Fibroblast of lung (primary cell): ENCODE measurements around the gene NSRP1. TPM values are rescaled to one million over a fixed set of nuclear protein-coding genes. Genes with fewer than 3 reads are reported as not detected.

ENCODE experiments used
- DNase-seq, 2 donors: peaks; one replicate each; pipeline versions ENCODE4 v3.0.0 to v3.0.0-alpha.2; 2010; ENCODE audit warnings: low read depth in 2 of 2
- H2AFZ ChIP-seq: 2 replicates; pipeline ENCODE4 v1.5.1; 2012; ENCODE audit warnings: low read length, control low read depth, inconsistent platforms
- H3K27ac ChIP-seq: 2 replicates; pipeline ENCODE4 v1.5.1; 2011; ENCODE audit warnings: low read length, control low read depth; ENCODE audit not compliant: insufficient read depth
- H3K27me3 ChIP-seq: 2 replicates; pipeline ENCODE4 v1.5.1; 2011; ENCODE audit warnings: mild to moderate bottlenecking, low read length; ENCODE audit not compliant: control insufficient read depth, insufficient read depth
- H3K36me3 ChIP-seq: 2 replicates; pipeline ENCODE4 v1.5.1; 2011; ENCODE audit warnings: low read length; ENCODE audit not compliant: control insufficient read depth, insufficient read depth
- H3K4me1 ChIP-seq: 2 replicates; pipeline ENCODE4 v1.5.1; 2011; ENCODE audit warnings: low read length; ENCODE audit not compliant: control insufficient read depth, insufficient read depth; ENCODE audit errors: extremely low read depth
- H3K4me2 ChIP-seq: 2 replicates; pipeline ENCODE4 v1.5.1; 2011; ENCODE audit warnings: low read length, control low read depth; ENCODE audit not compliant: insufficient read depth; ENCODE audit errors: extremely low read depth
- H3K4me3 ChIP-seq, 4 experiments: fragments of 200-600 bp in 1 of 4; sonication (generic) in 1 of 4; replicated peaks in 1 of 4; 2 replicates each; pipeline ENCODE4 v1.5.1; 2011 to 2016; ENCODE audit warnings: low read length in 4 of 4, low read depth in 3 of 4, mild to moderate bottlenecking in 3 of 4, control low read depth in 2 of 4, inconsistent platforms in 1 of 4, mixed read lengths in 1 of 4; ENCODE audit not compliant: insufficient read depth in 1 of 4; ENCODE audit errors: control extremely low read depth in 1 of 4
- H3K79me2 ChIP-seq: 2 replicates; pipeline ENCODE4 v1.5.1; 2012; ENCODE audit warnings: mild to moderate bottlenecking, low read length, inconsistent platforms; ENCODE audit not compliant: control insufficient read depth, insufficient read depth
- H3K9ac ChIP-seq: 2 replicates; pipeline ENCODE4 v1.5.1; 2011; ENCODE audit warnings: mild to moderate bottlenecking, low read length, control low read depth; ENCODE audit not compliant: insufficient read depth
- H3K9me3 ChIP-seq: 2 replicates; pipeline ENCODE4 v1.5.1; 2012; ENCODE audit warnings: low read depth, low read length; ENCODE audit not compliant: control insufficient read depth, insufficient read depth
- H4K20me1 ChIP-seq: 2 replicates; pipeline ENCODE4 v1.5.1; 2011; ENCODE audit warnings: low read length; ENCODE audit not compliant: control insufficient read depth, insufficient read depth; ENCODE audit errors: extremely low read depth
- EZH2 ChIP-seq: IDR thresholded peaks from 2 replicates; pipeline ENCODE4 v1.5.1; 2012; ENCODE audit warnings: low read length, control low read depth, mild to moderate bottlenecking; ENCODE audit errors: missing control alignments
- polyA plus RNA-seq, 2 donors: library from polyadenylated mRNA; depleted of rRNA in 1 of 2; stranded (reverse) in 1 of 2; unstranded in 1 of 2; fragments of >200 nt; gene quantifications; 2 replicates each; pipeline ENCODE4 v1.2.1, GENCODE V29; 2011 to 2012; ENCODE audit warnings: missing spikeins in 1 of 2
- total RNA-seq: library from RNA; depleted of rRNA; stranded (reverse); fragments of >200 nt; gene quantifications from 2 replicates; pipeline ENCODE4 v1.2.1, GENCODE V29; 2014
- TF ChIP-seq, protein P1 (sequence below), 2 donors: IDR thresholded peaks in 1 of 2; conservative IDR thresholded peaks in 1 of 2; 1 replicate in 1 of 2; 2 replicates in 1 of 2; pipeline ENCODE4 v1.5.1; 2011 to 2012; ENCODE audit warnings: low read length in 2 of 2, control low read depth in 1 of 2, inconsistent platforms in 1 of 2, low read depth in 1 of 2, mild to moderate bottlenecking in 1 of 2

Gene NSRP1
- total and polyA plus RNA-seq, 2 donors (not counting 1 experiment from before 2014, with no cell fraction given), result 12.7 to 19.8 TPM

- no peaks in the 10 kb centered on the region for H3K36me3 ChIP-seq
- no peak for TF ChIP-seq EZH2
- TF ChIP-seq, protein P1, sequence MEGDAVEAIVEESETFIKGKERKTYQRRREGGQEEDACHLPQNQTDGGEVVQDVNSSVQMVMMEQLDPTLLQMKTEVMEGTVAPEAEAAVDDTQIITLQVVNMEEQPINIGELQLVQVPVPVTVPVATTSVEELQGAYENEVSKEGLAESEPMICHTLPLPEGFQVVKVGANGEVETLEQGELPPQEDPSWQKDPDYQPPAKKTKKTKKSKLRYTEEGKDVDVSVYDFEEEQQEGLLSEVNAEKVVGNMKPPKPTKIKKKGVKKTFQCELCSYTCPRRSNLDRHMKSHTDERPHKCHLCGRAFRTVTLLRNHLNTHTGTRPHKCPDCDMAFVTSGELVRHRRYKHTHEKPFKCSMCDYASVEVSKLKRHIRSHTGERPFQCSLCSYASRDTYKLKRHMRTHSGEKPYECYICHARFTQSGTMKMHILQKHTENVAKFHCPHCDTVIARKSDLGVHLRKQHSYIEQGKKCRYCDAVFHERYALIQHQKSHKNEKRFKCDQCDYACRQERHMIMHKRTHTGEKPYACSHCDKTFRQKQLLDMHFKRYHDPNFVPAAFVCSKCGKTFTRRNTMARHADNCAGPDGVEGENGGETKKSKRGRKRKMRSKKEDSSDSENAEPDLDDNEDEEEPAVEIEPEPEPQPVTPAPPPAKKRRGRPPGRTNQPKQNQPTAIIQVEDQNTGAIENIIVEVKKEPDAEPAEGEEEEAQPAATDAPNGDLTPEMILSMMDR (conservative IDR thresholded peaks at IDR 0.05 in 1 of 2, IDR thresholded peaks at IDR 0.05 in 1 of 2; ENCODE audit: low read depth in 1 of 2, low read length in 2 of 2), result no peak
- no peaks in the 10 kb centered on the region for H4K20me1 ChIP-seq
- H3K27ac ChIP-seq, result no peak overlapping the region
- no peak for DNase-seq
- H3K9ac ChIP-seq, result no peak overlapping the region
- H3K4me3 ChIP-seq, result no peak overlapping the region
- no peaks in the 10 kb centered on the region for H3K9me3 ChIP-seq
- H3K4me2 ChIP-seq, result no peak overlapping the region
- no peak overlapping the region for H2AFZ ChIP-seq
- no peaks in the 10 kb centered on the region for H3K27me3 ChIP-seq
- no peaks in the 10 kb centered on the region for H3K4me1 ChIP-seq
- H3K79me2 ChIP-seq, result peaks cover 19% of the 10 kb centered on the region
Measured at GRCh38 chr17:30165960-30166359, 49.3 kb downstream of the NSRP1 start.

- Histone ChIP-seq H3K79me2 (peaks cover 5% of the 10 kb centered on the region), H3K4me1 (no peaks in the 10 kb centered on the region), H3K9ac (no peak overlapping the region), H3K9me3 (no peaks in the 10 kb centered on the region), H4K20me1 (no peaks in the 10 kb centered on the region), H3K36me3 (no peaks in the 10 kb centered on the region), H3K27me3 (no peaks in the 10 kb centered on the region), H3K4me2 (no peak overlapping the region), H2AFZ (no peak overlapping the region), H3K4me3 (no peak overlapping the region), H3K27ac (no peak overlapping the region)
- DNase-seq, result no peak
- no peak for TF ChIP-seq EZH2
- TF ChIP-seq, protein P1 (conservative IDR thresholded peaks at IDR 0.05 in 1 of 2, IDR thresholded peaks at IDR 0.05 in 1 of 2; ENCODE audit: low read depth in 1 of 2, low read length in 2 of 2), result no peak
Measured at GRCh38 chr17:30170415-30170987, 53.9 kb downstream of the NSRP1 start.

GRCh38 chr17:30172560-30172959 lies 55.9 kb downstream of the NSRP1 start:
- DNase-seq, result no peak
- H3K27me3 ChIP-seq, result no peaks in the 10 kb centered on the region
- H3K4me3 ChIP-seq, result no peak overlapping the region
- H4K20me1 ChIP-seq, result no peaks in the 10 kb centered on the region
- H3K36me3 ChIP-seq, result no peaks in the 10 kb centered on the region
- H2AFZ ChIP-seq, result no peak overlapping the region
- no peaks in the 10 kb centered on the region for H3K4me1 ChIP-seq
- TF ChIP-seq, protein P1 (conservative IDR thresholded peaks at IDR 0.05 in 1 of 2, IDR thresholded peaks at IDR 0.05 in 1 of 2; ENCODE audit: low read depth in 1 of 2, low read length in 2 of 2), result no peak
- TF ChIP-seq EZH2, result no peak
- H3K4me2 ChIP-seq, result no peak overlapping the region
- H3K9ac ChIP-seq, result no peak overlapping the region
- H3K9me3 ChIP-seq, result no peaks in the 10 kb centered on the region
- no peak overlapping the region for H3K27ac ChIP-seq
- H3K79me2 ChIP-seq, result peaks cover 4% of the 10 kb centered on the region
